NB4 (cell line): ENCODE data around the gene RUNX3.

Experiments
- MYC ChIP-seq: IDR thresholded peaks from 2 replicates; pipeline ENCODE4 v1.6.1; 2011; ENCODE audit warnings: low read depth, low read length
- POLR2A ChIP-seq: IDR thresholded peaks from 2 replicates; pipeline ENCODE4 v1.6.1; 2011; ENCODE audit warnings: mild to moderate bottlenecking; ENCODE audit not compliant: insufficient read length; ENCODE audit errors: extremely low read depth
- TF ChIP-seq, protein P1 (sequence below): IDR thresholded peaks from one replicate; pipeline ENCODE4 v1.5.1; 2012; ENCODE audit warnings: low read depth, low read length

DNA sequence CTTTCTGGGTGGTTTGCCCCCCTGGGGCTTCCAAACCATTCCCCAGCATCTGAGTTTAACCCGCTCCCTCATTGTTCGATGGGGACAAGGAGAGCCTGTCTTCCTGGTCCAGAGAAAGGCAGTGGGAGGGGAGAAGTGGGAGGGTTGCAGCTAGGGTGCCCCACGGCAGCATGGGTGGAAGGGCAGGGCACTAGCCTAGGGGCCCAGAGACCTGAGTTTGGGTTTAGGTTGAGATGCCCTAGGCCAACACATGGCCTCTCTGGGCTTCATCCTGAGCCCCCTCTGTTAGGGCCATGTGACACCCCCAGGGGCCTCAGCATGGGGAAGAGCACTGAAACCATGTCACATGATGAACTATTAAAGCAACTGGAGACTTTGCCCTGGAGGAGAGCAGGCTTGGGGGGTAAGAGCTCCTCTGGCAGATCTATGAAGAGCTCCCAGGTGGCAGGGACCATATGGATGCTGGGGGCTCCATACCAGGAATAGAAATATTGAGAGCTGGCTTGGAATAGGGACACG lies 9.7 kb upstream of the RUNX3 start:
- TF ChIP-seq POLR2A (no peak), MYC (no peak)
- TF ChIP-seq, protein P1, sequence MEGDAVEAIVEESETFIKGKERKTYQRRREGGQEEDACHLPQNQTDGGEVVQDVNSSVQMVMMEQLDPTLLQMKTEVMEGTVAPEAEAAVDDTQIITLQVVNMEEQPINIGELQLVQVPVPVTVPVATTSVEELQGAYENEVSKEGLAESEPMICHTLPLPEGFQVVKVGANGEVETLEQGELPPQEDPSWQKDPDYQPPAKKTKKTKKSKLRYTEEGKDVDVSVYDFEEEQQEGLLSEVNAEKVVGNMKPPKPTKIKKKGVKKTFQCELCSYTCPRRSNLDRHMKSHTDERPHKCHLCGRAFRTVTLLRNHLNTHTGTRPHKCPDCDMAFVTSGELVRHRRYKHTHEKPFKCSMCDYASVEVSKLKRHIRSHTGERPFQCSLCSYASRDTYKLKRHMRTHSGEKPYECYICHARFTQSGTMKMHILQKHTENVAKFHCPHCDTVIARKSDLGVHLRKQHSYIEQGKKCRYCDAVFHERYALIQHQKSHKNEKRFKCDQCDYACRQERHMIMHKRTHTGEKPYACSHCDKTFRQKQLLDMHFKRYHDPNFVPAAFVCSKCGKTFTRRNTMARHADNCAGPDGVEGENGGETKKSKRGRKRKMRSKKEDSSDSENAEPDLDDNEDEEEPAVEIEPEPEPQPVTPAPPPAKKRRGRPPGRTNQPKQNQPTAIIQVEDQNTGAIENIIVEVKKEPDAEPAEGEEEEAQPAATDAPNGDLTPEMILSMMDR: no peak
